HG03135 (cell line): Measurements from ENCODE around the gene ADCYAP1.

Experiments used
- ATAC-seq: cut with Tn5 transposase; IDR thresholded peaks from one replicate; pipeline ENCODE4 v1.9.1; 2021; ENCODE audit warnings: mild to moderate bottlenecking, moderate library complexity; ENCODE audit not compliant: unreplicated experiment

The ADCYAP1 gene

GRCh38 chr18:959854-960253 lies 55.2 kb downstream of the ADCYAP1 start:
- no peak for ATAC-seq
